HL-60 (cell line): Measurements from ENCODE around the gene BLM.

ENCODE experiments used
- CTCF ChIP-seq: IDR thresholded peaks from one replicate; pipeline ENCODE4 v1.5.1; 2011; ENCODE audit warnings: low read length, control low read depth, inconsistent platforms; ENCODE audit not compliant: insufficient read depth
- REST ChIP-seq: IDR thresholded peaks from 2 replicates; pipeline ENCODE4 v1.6.1; 2012; ENCODE audit warnings: low read depth; ENCODE audit not compliant: insufficient replicate concordance

DNA sequence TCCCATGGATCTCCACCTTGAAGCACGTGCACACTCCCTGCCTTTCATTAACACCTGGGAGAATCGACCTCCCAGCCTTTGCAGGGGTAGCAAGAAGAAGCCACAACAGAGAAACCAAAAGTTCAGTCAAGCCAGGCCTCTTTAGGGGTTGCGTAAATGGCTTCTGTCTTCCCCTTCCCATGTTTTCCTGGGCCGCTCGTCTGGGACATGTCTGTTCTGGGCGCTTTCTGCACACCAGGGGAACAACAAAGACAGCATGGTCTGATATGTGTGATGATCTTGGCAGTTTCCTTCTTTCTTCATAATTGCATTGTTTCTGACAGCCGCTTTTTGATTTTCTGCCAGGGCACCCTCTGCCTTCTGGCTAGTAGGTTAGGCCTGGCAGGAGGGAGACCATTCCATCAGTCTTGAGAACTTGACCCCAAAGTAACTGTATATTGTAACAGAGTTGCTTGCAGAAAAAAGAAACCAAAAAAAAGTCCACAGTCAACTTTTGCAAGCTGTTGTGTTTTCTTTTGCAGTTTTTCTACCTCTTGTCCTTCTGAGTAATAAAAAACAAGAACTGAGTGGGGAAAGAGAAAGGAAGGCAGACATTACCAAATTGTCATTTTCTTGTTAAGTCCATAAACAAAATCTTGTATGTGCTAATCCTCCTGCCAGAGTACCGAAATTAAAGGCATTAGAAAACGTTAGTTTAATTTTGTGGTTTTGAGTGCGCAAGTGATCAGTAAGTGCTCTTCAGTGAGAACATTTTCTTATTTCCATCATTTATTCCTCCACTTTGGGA lies 95.2 kb downstream of the BLM start:
- TF ChIP-seq CTCF (no peak), REST (no peak)
